Measurements from ENCODE around the gene KIRREL1.
A peak's percentile ranks its signal among the peaks of the same experiment; 100 is the strongest.
"Not testable (repeated sequence)": the region's sequence is repeated elsewhere in the genome, so short reads cannot be mapped to it uniquely, and the experiment has no call there.

Gene KIRREL1

DNA sequence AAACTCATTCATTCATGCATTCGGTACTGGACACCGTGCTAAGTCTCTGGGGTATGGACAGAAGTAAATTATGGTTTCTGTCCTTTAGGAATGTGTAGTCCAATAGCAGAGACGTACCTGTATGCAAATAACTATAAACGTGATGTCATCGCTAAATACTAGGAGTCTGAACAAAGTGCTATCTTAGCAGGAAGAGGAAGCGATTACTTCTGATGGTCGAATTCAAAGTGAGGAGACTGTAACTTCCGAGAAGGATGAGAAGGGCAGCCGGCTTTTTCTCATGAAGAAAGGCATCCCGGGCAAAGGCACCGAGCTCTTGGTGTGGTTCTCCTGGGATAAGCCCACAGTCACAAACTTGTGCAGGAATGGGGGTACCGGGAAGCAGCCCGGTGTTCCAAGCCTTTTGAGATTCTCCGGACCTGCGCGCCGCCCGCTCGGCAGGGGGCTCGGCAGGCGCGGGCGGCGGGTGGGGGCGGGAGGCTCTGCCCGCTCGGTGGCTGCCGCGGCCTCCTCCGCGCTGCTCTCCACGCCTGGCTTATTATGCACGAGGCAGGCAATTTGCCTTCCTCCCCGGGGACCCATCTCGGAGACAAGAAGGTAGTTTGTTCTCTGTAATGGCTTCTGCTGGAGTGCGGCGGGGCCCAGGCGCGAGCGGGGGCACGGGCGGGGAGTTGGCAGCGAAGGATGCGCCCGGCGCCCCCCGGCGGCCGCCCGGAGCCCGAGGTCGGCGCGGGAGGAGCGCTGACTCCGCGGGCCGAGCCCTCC is 119.7 kb downstream of the KIRREL1 start:
- no peak for DNase-seq

DNA sequence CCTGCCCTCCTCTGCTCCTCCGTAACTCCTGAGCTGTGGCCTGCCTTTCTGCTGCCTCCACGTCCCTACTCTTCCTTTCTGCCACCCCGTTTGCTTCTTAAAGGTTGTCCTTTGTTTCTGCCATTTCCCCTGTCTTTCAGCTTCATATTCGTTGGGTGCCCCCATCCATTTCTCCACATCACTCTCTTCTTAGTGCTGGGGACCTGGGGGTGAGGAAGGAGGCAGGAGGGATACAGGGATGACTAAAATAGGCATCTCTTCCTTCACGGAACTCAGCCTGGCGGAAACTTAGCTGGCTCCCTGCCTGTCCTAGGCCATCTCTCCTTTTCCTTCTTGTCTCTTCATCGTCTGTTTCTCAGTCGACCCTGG is 120.3 kb downstream of the KIRREL1 start:
- no peak for DNase-seq

DNA sequence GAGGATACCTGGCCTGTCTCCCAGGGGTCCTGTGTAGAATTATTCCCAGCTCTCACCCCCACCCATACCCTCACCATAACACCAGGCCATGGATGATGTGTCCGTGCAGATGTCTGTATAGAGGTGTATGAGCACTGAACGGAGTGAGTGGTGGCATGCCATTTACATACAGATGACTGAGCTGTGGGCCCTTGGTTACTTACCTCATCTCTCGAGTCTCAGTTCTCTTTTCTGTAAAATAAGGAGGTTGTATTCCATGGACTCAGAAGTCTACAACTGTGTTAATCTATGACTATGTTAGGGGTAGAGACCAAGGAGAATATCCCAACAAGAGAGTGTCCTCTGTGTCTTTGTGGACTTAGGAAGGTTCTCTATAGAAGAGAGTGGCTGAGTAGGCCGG is 121.7 kb downstream of the KIRREL1 start:
- no peak for DNase-seq

DNA sequence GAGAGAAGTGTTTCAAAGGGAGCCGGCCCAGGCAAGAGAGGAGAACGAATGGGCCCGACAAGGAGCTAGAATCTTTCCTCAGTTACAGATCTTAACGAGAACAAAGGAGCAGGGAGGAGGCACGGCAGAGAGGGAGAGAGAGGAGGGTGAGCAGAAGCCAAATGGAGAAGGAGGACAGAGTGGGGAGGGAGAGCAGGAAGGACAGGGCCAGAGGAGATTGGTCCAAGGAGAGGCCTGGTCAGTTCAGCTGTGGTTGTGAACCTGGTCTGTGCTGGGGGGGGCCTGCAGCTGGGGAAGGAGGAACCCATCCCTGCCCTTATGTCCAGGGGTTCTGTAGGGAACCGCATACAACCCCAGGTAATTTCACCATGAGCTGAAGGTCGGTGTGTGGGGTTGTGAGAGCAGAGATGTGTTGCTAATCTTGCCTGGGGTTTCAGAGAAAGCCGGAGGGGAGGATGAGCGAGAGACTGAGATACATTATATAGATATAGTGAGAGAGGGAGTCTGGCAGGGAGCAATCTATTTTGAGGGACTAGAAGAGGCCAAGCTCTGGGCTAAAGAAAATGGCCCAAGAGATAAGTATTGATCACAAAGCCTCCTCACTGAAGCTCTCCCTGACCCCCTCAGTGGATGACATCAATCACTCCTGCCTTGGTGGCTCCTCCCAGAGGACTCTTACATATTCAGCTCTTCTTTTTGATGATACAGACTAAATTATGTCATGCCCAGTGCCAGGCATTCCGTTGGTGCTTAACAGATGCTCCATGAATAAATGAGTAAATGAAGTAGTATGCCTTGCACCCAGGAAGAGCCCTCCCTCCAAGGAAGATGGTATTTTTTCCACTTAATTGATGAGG is 123.1 kb downstream of the KIRREL1 start:
- no peak for DNase-seq

DNA sequence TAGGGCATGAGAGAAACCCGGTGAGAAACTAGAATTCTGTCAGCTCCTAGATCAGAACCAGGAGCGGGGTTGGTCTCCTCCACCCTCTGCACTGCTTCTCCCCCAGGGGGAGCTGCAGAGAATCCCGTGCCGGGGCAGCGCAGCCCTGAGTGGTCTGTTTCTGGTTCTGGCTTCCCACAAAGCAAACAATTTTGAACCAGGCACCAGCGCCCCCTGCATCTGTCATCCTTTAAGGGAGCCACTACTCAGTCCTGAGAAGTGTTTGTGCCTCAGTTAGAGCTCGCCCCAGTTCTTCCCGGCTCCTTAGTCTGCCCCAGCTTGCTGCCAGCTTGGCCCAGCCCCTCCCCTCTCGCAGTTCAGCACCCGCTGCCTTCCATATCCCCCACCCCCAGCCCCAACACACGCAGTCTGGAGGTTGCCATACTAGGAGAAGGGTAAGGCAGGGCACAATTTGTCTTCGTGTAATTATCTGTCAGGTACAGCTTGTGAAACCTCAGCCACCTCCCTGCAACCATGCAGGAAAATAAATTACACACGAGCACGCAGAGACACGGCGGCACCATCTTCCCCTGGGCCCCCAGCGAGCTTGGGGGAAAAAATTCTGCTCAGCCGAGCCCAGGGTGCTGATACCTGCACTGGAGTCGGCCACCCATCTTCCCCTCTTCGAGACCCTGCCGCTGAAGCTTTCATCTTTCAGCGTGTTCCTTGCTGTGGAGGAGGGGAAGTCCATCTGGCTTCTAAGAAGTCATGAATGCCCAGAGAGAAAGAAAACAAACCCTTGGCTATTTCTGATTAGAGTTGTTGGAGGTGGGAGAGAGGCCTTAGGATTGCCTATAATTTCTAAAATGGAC is 124.6 kb downstream of the KIRREL1 start:
- DNase-seq, result no peak

DNA sequence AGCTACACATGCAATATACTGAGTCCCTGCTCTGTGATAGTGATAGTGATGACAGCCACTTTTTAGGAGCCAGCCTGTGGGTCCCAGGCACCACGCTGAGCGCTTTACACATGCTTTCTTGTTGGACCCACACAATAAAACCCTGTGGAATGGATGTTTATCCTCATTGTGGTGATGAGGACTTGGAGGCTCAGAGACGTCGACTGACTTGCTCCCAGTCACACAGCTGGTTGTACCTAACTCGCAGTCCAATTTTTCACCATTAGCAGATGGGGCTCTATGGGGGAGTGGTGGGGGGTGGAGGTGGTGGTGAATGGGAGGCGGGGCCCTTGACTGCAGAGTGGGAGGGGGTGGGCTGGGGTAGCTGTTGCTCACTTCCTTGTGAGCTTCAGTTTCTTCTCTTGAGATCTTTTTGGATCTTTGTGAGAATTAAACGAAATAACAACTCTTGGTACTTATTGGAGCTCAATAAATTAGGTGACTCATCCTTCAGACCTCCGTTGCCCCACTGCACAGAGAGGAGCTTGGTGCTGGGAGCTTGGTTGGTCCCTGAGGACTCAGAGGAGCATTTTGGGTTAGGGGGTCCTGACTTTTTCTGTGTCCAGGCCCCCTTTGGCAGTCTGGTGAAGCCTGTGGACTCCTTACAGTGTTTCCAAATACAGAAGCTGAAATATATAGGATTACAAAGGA is 125.4 kb downstream of the KIRREL1 start:
- no peak for DNase-seq

DNA sequence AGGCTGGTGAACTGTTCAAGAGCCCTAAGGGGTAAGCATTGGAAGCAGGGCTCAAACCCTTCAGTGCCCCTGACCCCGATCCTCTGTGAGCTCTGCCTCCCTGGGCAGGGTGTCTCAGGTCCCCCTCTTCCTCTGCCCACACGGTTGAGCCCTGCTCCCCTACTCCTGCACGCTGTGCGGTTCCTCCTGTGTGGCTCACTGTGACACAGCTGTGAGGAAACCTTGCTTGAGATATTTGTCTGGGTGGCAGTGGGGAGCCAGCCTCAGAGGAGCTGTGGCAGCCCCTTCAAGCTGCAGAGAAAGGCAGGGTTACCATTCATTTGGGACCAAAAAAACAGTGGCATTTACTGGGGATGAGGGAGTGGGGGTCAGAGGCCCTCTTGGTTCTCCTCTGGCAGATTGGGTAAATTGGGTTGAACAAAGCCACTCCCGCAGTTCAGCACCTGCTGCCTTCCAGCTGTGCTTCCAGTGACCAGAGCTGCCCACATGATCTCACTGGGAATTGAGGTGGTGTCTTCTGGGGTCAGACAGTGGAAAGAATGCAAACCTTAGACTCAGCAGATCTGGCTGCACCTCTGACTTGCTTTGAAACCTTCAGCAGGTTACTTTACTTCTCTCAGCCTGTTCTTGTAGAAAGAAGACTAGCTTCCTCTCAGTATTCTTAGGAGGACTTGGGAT is 126.7 kb downstream of the KIRREL1 start:
- no peak for DNase-seq

DNA sequence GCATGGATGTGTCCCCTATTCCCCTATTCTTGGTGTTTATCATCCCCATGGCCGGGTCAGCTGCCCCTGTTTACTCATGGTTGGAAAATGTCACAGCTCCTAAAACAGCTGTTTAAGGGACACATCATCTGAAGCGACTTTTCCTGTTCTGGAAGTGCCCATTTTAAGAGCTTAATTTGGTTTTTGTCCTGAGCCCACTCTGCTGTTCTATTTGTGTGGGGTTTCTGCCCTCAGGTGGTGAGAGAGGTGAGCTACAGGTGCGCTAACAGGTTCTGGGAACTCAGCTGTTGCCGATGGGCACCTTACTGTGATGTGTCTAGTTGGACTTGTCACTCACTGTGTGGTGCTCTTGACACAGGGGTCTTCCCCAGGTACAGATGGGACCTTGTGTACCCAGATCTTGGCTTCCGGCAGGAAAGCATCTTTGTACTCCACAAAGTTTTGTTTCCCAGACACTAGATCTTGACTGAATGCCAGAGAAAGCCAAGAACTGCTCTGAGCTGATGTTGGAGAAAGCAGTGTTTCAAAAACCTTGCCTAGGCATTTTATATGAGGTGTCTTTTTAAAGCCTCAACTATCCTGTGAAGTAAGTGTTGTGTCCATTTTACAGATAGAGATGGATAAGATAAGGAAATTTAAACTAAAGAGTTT is 128.3 kb downstream of the KIRREL1 start:
- peak; percentile 5 for DNase-seq

DNA sequence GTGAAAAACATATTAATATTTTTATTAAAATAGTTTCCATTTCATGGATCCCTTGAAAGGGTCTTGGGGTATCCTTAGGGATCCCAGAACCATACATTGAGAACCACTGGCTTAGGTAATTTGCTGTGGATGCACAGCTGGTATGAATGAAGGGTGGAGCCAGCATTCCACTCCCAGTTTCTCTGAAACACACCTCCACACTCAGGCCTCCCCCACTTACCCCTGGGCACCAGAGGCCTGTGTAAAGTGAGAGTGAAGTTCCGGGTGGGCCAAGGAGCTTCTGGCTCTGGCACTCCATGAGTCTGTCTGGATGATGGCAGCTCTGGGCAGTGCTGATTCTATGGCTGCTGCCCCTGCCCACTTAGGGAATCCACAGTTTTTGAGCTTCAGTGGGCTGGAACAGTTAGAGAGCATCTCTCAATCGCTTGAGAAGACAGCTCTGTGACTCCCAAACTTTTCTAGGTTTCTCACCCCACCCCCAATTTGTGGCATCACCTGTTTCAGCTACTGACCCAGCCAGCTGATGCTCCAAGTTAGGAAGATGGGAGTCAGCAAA is 129.5 kb downstream of the KIRREL1 start:
- DNase-seq, result no peak

DNA sequence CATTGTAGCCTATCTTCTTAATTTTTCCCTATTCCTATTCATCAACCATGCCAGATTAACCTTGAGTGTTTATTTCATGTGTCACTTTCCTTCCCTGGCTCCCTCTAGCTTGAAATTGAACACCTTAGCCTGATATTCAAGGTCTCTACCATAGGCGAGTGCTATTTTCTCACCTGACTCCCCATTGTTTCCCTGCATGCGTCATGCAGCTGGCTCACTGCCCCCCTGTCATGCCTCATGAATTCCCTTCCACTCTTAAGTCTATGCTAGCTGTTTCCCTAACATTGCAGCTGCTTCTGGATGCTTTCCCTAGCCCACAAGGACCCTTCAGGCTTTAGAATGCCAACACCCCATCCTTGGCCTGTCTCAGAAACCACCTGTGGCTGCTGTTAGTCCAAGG is 130.6 kb downstream of the KIRREL1 start:
- no peak for DNase-seq

DNA sequence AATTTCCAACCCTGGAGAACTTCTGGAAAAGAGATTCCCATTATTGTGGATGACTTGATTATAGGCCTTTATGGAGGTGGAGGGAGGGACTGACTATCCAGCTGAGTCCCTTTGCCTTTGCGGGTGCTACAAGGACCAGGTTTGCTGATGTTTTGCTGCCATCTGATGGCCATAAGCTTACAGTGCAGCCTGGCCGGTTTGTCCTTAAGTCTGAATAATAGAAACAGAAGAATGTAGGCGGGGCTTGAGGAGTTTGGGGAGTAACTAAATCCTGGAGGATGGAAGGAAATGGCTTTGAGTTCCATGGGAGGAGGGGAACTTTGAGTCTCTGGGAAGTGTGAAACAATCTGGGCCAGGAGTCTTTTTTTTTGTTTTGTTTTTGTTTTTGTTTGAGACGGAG is 131.6 kb downstream of the KIRREL1 start:
- peak; percentile 43 for DNase-seq

DNA sequence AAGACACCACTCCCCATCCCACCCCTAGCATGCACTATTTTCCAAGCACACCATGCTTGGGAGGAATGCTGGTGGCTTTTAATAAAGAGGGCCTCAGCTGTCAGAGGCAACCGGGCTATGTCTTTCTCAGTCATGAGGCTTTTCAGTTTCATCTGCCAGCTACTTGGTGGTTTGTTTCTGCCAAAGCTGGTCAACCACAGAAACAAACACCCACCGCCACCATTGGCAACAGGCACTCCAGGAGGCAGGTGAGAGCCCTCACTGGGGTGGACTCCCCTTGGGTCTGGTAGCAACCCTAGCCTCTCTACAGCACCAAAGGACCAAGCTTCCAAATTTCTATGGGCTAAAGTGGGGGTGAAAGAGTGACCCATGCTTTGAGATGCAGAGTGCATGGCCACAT is 133.0 kb downstream of the KIRREL1 start:
- no peak for DNase-seq

DNA sequence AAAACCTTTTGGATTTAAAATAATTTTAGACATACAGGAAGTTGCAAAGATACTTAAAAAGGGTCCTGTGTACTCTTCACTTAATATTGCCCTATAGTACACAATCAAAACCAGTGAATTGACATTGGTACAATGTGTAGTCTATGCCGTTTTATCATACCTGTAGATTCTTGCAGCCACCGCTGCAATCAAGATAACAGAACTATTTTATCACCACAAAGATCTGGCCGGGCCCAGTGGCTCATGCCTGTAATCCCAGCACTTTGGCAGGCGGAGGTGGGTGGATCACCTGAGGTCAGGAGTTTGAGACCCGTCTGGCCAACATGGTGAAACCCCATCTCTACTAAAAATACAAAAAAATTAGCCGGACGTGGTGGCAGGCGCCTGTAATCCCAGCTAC is 135.1 kb downstream of the KIRREL1 start:
- not testable (repeated sequence) for DNase-seq

DNA sequence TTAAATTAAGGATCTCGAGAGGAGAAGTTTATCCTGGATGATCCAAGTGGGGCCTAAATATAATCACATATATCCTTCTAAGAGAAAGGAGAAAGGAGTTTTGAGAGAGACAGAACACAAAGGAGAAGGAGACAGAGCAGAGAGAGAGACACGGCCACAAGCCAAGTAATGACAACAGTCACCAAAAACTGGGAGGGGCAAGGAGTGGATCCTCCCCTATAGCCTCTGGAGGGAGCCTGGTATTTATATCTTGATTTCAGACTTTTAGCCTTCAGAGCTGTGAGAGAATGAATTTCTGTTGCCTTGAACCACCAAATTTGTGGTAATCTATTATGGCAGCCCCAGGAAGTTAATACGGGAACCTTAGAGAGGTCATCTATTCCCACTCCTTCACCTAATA is 137.8 kb downstream of the KIRREL1 start:
- DNase-seq, result no peak

DNA sequence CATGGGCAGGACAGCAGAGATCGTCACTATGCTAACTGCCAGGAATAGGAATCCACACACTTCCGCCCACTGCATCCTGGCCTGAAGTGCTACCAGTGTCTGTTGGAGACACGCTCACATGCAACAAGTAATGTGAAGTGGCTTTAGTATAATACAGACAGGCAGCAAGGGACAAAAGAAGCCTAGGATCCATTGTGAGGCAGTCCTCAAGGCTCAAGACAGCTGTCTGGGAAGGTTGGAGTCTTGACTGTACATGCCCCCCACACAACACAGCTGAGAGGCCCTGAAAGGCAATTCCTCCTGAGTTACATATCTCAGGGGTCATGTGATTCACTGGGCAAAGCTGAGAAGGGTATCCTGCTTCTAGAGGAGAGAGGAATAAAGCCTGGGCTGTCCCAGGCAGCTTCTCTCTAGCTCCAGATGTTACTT is 147.3 kb downstream of the KIRREL1 start:
- DNase-seq, result no peak

DNA sequence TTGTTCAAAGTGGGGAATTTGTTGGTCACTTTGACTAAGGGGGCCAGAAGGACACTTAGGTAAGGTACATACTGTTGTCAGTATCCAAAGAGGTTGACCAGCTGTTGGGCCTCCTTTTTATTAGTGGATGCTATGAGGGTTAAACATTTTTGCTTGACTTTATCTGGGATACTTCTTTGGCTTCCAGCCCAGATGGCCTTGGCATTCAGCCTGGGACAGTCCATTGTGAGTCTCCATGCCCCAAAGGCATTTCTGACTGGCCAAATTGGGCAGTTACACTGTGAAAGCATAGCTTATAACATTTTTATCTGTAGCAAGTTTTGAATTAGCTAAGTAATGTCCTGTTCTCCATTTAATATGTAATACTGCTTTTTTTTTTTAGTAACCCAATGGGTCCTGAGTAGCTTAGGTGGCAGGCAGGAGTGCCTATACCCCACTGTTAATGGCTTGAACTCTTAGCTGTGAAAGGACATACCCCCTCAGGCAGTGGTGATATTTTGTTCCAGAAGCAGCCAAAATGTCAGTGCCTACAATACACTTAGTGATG is 151.8 kb downstream of the KIRREL1 start:
- no peak for DNase-seq

DNA sequence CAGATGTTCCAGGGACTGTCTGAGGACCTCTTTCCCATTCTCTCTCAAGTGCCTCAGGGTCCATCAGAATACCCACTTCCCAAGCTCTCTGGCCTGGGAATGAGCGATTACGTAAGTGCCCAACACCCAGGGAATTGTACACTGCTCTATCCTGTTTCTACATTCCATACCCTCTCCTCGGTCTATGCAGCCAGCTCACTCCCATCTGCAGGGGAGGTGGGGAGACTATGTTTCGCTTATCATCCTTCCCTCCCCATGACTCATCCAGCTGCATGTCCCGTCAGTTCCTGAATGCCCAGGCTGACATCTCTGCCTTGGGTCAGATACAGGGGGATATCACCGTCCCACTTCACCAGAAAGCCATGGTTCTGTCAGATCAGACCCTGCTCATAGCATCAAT is 152.7 kb downstream of the KIRREL1 start:
- no peak for DNase-seq

DNA sequence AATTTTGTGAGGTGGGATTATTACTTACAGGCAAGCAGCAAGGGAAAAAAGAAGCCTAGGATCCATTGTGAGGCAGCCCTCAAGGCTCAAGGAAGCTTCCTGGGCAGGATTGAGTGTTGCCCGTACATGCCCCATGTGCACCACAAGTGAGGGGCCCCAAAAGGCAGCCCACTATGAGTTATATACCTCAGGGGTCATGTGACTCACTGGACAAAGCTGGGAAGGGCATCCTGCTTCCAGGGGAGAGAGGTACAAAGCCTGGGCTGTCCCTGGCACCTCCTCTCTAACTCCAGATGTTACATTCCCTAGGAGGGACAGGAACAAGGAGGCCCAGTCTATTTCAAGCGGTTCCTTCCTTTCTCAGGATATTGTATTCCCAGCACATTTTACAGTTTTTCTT is 153.3 kb downstream of the KIRREL1 start:
- no peak for DNase-seq

DNA sequence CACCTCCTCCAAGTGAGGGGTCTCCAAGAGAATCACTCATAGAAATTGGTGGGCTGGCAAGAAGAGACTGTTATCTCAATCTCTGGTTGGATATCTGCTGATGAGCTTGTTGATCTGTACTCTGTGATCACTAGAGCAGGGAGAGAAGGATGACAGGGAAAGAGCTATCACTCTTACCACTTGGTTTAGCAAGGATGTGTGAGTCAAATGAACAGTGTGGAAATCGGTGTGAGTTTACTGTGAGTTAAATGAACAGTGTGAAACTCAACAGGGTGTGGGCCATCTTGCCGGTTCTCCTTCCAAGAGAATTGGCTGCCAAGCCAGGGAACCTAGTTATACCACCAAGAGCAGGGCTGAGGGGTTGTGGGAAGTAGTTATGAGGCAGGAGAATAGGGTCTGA is 154.0 kb downstream of the KIRREL1 start:
- no peak for DNase-seq

DNA sequence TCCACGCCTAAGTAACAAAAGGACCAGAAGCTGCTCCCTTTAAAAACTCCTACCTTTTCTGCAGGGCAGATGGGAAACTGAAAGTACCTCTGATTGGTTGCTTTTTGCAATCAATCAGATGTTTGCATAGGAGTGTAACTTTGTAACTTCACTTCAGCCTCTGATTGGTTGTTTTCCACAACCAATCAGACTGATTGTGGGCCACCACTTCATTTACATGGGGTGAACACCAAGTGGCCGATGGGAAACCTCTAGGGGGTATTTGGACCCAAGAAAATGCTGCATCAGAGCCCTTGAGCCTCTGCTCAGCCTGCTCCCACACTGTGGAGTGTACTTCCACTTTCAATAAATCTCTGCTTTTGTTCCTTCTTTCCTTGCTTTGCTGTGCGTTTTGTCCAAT is 154.4 kb downstream of the KIRREL1 start:
- no peak for DNase-seq

DNA sequence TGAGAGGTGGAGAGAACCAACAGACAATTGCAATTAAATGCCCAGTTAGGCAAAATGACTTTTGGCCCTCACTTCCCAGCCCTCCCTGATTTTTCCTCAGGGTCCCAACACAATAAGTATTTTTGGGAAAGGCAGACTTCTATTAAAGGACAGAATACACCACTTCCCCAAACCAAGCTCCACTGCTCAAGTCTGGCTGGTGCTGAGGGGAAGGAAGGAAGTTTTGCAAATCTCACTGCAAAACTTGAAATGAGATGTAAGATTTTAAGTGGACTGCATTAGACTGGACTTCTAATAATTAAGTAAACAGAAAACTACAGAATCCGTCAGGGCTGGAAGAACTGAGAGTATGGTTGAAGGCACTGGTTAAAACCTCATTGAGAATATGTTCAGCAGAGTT is 155.0 kb downstream of the KIRREL1 start:
- DNase-seq, result no peak

All from NCI-H748 treated with DMSO at 0.1 percent for 48 hours (cell line).